SKM-1 (cell line): ENCODE results near the gene YES1.
"Not testable (repeated sequence)": the region's sequence is repeated elsewhere in the genome, so short reads cannot be mapped to it uniquely, and the experiment has no call there.

Experiments
- DNase-seq: peaks from one replicate; lab custom pipeline; 2025; ENCODE audit not compliant: unreplicated experiment; lab: John Stamatoyannopoulos, UW

YES1 gene

DNA sequence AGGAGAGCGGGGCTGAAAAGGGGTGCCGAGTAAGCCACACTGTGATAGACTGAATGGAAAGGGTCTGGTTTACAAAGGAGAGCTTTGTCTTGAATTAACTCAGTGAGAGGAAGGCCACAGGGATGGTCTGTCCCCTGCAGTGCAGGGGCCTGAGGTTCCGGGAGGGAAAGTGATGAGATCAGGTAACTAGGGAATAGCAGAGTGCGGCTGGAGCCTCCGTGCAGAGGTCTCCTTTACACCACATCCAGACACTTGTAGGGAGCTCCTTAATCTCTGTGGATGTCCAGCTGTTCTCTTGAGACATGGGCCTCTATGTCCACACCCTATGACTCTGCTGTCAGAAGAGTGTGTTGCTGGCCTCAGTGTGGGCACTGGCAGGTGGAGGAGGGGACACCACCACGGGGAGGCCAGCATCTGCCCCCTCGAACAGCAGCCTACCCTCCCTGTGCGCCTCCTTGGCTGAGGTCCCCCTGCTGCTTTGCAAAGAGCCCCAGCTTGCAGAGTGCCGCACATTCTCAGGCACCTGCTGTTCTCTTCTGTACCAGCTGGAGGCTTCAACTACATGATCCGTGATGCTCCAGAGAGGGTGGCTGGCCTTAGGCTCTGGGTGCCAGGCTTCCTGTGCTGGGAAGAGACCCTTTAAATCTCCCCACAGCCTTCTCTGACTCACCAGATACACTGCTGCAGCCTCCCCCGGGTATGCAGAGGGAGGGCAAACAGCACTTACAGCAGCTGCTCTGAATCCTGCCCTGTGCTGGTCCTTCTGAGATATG, 125.5 kb downstream of the YES1 start:
- DNase-seq, result no peak

DNA sequence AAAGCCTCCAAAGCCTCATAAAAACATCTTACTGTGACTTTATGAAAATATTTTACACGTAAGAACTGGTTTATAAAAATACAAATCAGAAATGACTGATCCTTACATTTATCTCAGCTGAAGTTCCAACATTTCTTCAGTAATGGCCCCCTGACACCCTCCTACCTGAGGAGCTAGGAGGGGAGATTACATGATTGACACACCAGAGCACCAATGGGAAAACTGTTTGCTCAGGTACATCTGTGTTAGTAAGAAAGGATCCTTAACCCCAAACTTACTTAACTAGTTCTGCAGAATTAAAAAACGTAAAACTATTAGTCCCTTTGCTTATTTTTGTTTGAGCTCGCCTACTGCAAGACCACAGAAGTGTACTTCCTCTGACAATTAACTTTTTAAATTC, 126.6 kb downstream of the YES1 start:
- no peak for DNase-seq

DNA sequence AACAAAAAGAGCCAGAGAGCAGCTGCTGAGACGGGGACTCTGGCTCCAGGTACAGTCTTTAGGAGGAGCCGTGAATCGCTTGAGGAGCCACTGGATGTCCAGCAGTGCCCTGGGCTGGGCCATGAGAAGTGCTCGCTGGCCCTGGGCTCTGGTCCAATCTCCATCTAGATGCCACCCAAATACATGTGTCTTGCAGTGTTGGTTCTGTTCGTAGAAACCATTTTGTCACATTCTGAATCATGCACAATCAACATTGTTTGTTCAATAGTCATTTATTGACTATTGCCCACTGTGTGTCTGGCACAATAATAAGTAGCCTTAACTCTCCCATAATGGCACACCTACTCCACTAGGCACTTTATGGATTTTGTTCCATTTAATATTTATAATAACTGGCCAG, 128.5 kb downstream of the YES1 start:
- DNase-seq, result no peak

DNA sequence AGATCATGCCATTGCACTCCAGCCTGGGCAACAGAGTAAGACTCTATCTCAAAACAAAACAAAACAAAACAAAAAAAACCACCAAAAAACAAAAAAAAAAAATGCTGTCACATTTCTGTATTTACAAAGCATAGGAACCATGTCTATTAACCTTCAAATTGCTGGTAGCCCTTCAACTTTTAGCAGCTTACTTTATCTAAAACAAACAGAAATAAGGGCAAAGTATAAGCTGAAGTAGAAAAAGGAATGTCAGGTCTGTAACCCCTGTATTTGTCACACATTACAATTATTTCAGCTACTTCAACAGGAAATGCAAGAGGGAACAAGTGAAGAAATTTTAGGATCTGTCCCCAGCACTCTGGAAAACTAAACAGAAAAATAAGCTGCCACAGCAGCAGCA, 129.2 kb downstream of the YES1 start:
- DNase-seq, result no peak

DNA sequence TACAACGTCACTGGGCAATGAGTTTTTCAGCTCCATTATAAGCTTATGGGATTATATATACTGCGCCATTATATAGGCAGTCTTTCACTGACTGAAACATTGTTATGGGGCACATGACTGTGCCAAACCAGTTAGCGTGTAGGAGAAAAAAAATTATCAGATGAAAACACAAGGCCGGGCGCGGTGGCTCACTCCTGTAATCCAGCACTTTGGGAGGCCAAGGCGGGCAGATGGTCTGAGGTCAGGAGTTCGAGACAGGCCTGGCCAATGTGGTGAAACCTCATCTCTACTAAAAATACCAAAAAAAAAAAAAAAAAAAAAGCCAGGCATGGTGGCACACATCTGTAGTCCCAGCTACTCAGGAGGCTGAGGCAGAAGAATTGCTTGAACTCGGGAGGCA, 129.6 kb downstream of the YES1 start:
- DNase-seq, result not testable (repeated sequence)

DNA sequence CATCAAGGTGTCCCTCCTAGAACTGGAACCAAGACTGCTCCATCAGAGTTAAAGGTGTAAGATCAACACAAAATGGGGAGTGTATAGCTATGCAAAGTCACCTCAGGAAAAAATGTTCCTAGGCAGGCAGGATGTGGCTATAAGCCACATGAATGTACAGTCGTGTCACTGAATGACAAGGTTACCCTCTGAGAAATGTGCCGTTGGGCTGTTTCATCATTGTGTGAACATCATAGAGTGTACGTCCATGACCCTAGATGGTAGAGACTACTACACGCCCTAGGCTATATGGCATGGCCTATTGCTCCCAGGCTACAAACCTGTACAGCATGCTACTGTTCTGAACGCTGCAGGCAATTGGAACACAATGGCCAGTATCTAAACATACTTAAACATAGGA, 130.1 kb downstream of the YES1 start:
- DNase-seq, result no peak

DNA sequence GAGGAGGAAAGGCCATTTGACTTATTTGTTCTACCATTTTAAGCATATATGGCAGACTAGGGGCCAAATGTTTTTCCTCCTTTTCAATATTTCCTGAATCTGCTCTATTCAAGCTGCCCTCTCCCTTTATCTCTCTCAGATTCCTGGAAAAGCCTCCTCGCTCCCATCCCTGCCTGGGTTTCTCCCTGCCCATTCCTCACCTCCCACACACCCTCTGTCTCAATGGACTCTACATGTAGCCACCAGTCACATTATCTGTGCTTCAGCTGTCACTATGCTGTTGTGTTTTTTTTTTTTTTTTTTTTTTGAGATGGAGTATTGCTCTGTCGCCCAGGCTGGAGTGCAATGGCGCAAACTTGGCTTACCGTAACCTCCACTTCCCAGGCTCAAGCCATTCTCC, 131.7 kb downstream of the YES1 start:
- no peak for DNase-seq

DNA sequence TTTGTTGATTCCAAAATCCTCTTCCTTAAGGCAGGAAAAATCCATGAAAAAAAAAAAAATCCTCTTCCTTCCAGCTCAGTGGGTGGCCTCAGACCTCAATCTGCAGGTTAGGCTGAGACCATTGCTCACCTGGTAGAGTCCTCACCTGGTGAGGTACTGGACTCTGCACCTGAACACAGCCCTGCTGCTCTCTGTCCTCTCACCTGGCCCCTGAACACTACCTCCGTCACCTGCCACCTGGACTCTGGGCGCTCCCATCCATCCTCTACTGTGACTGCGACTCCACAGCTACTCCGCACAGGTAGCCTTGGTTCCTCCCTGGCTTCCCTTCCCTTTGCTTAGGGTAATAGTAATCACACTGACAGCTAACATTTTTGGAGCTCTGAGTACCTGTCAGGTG, 132.5 kb downstream of the YES1 start:
- no peak for DNase-seq

DNA sequence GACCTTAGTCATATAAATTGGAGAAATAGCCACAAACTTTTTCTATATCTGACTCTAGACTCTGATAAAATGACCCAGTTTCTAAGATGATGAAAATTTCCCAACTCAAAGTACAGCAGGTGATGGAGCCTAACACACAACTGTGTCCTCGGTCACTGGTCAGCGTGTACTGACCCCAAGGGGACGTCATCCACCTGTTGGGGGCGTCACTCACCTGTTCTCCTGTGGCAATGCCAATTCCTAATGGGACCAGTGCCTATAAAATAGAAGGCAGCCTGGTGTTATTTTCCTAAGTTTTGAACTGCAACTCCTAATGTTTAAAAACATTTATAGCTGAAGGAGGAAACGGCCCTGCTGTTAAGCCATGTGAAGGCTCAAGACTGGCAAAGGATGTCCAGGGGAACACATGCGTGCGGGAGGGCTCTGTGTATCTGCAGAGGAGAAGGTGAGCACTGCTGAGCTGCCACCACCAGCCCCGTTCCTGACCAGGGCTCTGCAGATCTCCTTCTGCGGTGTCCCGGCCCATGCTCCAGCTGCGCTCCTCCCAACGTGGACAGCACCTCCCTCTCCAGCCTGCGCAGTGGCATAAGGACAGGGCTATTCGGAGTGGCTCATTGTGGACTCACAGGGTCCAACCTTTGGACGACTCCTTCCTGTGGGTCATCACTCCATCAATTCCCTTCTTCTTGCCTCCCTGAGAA, 133.4 kb downstream of the YES1 start:
- DNase-seq, result no peak

DNA sequence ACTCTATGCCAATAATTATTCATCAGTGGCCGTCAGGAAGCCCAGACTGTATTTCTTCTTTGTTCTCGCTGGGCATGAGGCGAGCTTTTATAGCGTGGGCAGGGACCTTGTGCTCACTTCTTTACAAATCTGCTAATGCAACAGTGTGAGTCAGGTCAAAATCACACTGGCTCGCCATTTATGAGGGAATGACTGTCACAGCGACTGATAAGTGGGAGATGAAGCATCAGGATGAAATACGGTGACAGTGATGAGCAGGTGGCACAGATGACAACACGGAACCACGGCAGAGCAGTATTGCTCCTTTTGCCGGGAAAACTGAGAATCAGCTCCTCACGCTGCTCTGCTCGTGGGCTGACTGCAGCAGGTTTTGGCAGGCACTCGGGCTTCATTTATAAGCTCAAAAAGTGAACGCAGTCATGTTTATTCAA, 134.1 kb downstream of the YES1 start:
- no peak for DNase-seq

DNA sequence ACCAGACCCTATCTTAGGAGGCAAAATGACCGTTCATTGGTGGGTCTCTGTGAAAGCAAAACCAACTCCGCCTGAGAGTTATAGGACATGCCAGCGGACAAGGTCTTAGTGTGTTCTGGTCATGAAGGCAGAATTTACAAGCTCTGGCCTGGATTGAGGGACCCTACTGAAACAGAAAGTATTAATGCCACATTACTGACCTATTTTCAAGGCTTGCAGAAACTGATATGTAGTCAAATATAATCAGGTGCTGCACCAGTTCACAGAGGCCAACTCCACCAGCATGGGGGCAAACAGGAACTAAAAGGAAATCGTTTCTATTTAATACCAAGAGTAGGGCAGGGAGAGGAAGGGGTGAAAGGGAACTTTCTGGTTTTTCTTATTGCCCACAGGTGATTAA, 134.9 kb downstream of the YES1 start:
- no peak for DNase-seq

DNA sequence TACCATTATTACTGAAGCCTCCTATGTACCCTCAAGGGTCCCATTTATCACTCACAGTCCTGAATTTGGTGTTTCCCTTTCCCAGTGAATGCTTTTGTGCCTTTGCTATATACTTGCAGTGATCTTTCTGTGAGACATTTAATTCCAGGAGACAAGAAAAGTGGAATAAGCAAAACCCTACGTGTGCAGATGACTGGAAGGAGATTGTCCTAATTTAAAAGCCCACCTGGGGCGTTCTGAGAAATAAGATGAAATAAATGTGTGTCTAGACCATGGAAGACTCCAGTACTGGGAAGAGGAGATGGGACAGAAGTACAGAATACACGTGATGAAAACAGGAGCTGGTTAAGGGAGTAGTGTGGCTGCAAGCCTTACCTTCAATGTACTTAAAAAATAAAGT, 135.3 kb downstream of the YES1 start:
- DNase-seq, result no peak

DNA sequence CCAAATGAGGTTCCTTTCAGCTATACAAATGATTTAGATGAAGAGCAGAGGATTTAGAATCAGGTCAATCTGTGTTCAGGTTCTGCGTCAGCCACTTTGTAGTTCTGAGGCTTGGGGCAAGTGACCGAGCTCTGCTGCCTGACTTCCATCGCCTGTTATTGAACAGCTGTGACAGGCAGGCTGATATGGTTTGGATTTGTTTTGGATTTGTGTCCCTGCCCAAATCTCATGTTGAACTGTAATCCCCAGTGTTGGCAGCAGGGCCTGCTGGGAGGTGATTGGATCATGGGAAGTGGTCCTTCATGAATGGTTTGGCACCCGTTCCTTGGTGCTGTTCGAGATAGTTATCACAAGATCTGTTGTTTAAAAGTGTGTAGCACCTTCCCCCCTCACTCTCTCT, 136.0 kb downstream of the YES1 start:
- no peak for DNase-seq

DNA sequence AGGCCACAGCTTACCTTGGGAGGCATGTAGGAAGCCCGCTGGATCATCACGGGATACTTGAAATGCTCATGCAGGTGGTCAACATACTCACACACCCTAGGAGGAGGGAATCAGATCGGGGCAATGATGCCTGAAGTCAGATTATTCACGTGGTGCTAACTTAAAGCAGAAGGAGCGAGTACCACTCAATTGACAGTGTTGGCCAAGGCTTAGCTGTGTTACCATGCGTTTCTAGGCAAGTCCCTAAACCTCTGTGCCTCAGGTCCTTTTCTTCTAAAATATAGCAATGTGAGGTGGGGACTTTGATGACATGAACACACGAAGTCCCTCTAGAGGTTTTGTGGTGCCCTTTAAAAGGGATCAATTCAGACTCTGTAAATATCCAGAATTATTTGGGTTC, 136.7 kb downstream of the YES1 start:
- DNase-seq, result no peak

DNA sequence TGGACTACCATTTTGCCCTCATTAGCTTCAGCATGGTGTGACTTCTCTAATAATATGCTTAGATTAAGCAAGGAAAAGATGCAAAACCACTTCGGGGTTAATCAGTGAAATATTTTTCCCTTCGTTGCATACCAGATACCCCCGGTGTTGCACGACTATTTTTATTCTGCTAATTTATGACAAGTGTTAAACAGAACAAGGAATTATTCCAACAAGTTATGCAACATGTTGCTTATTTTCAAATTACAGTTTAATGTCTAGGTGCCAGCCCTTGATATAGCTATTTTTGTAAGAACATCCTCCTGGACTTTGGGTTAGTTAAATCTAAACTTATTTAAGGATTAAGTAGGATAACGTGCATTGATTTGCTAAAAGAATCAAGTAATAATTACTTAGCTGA, 138.3 kb downstream of the YES1 start:
- DNase-seq, result no peak

DNA sequence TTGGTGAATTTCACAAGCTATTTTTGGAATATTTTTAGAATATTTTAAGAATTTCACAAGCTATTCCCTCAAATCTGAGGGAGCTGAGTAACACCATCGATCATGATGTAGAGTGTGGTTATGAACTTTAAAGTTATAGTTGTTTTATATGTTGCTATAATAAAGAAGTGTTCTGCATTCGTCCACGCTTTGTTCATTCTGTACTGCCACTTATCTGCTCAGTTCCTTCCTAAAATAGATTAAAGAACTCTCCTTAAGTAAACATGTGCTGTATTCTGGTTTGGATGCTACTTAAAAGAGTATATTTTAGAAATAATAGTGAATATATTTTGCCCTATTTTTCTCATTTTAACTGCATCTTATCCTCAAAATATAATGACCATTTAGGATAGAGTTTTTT, 138.7 kb downstream of the YES1 start:
- no peak for DNase-seq
